C4-2B (cell line): Measurements from ENCODE around the gene PPIA.
"Not testable (repeated sequence)": the region's sequence is repeated elsewhere in the genome, so short reads cannot be mapped to it uniquely, and the experiment has no call there.

Experiments used
- CTCF ChIP-seq: fragments of 450-650 bp; conservative IDR thresholded peaks from 2 replicates; pipeline ENCODE4 v1.5.1; 2017; ENCODE audit warnings: mild to moderate bottlenecking
- ZFX ChIP-seq: fragments of 450-650 bp; IDR thresholded peaks from 2 replicates; pipeline ENCODE4 v1.6.1; 2017

GRCh38 chr7:44774486-44774885 is 22.0 kb upstream of the PPIA start:
- not testable (repeated sequence) for TF ChIP-seq CTCF, ZFX
